HUDEP-2 (cell line): ENCODE measurements around the gene EPC1.
A peak's percentile ranks its signal among the peaks of the same experiment; 100 is the strongest.
"Not testable (repeated sequence)": the region's sequence is repeated elsewhere in the genome, so short reads cannot be mapped to it uniquely, and the experiment has no call there.

Experiments used
- DNase-seq, 76 experiments: peaks; one replicate each; lab custom pipeline; 2025; ENCODE audit not compliant: unreplicated experiment in 76 of 76; lab: John Stamatoyannopoulos, UW

Gene EPC1

GRCh38 chr10:32298075-32298812 lies 48.7 kb downstream of the EPC1 start:
- DNase-seq, result no peak

- DNase-seq, result no peak
These were observed 51.9 kb downstream of the EPC1 start for GRCh38 chr10:32295027-32295426.

- no peak for DNase-seq
These were observed 53.4 kb downstream of the EPC1 start for GRCh38 chr10:32293581-32293980.

- no peak for DNase-seq
These were observed 67.2 kb downstream of the EPC1 start for GRCh38 chr10:32279795-32280194.

- DNase-seq, result no peak
These were observed 73.6 kb downstream of the EPC1 start for GRCh38 chr10:32273336-32273735.

GRCh38 chr10:32271617-32272016 lies 75.3 kb downstream of the EPC1 start:
- no peak for DNase-seq

GRCh38 chr10:32269343-32270100 lies 77.4 kb downstream of the EPC1 start:
- DNase-seq, result no peak

GRCh38 chr10:32268788-32269187 lies 78.2 kb downstream of the EPC1 start:
- DNase-seq, result no peak

GRCh38 chr10:32266979-32267378 lies 80.0 kb downstream of the EPC1 start:
- DNase-seq, result no peak

GRCh38 chr10:32266566-32266965 lies 80.4 kb downstream of the EPC1 start:
- DNase-seq, result no peak

GRCh38 chr10:32265756-32266155 lies 81.2 kb downstream of the EPC1 start:
- no peak for DNase-seq

GRCh38 chr10:32263300-32263699 lies 83.7 kb downstream of the EPC1 start:
- DNase-seq, result no peak

GRCh38 chr10:32259551-32259950 lies 87.4 kb downstream of the EPC1 start:
- no peak for DNase-seq

GRCh38 chr10:32256613-32257437 lies 90.1 kb downstream of the EPC1 start:
- peak in 59 of 76 experiments; percentile 1 to 70 (median 38) for DNase-seq

GRCh38 chr10:32253821-32254220 lies 93.1 kb downstream of the EPC1 start:
- DNase-seq, result peak in 3 of 76 experiments; percentile 0 to 19 (median 10)

GRCh38 chr10:32253276-32253675 lies 93.7 kb downstream of the EPC1 start:
- DNase-seq, result peak in 17 of 76 experiments; percentile 1 to 25 (median 6)

- not testable (repeated sequence) for DNase-seq
These were observed 96.5 kb downstream of the EPC1 start for GRCh38 chr10:32250489-32250888.

GRCh38 chr10:32246685-32247084 lies 100.3 kb downstream of the EPC1 start:
- no peak for DNase-seq

- DNase-seq, result no peak
These were observed 101.2 kb downstream of the EPC1 start for GRCh38 chr10:32245760-32246159.

- peak in 1 of 76 experiments; percentile 3 for DNase-seq
These were observed 102.3 kb downstream of the EPC1 start for GRCh38 chr10:32244421-32245207.
